ENCODE measurements around the gene STAMBP.
"Not testable (repeated sequence)": the region's sequence is repeated elsewhere in the genome, so short reads cannot be mapped to it uniquely, and the experiment has no call there.

The STAMBP gene

GRCh38 chr2:73837847-73838585 lies 9.3 kb downstream of the STAMBP start:
- DNase-seq (ENCODE audit: low read depth), result no peak

GRCh38 chr2:73838889-73839534 lies 10.3 kb downstream of the STAMBP start:
- DNase-seq (ENCODE audit: low read depth), result peak; percentile 21

- no peak for DNase-seq (ENCODE audit: low read depth)
Observed at GRCh38 chr2:73839653-73840411, 11.1 kb downstream of the STAMBP start.

GRCh38 chr2:73841912-73842738 lies 13.4 kb downstream of the STAMBP start:
- DNase-seq (ENCODE audit: low read depth), result no peak

GRCh38 chr2:73842739-73843019 lies 13.9 kb downstream of the STAMBP start:
- no peak for DNase-seq (ENCODE audit: low read depth)

GRCh38 chr2:73844087-73844486 lies 15.3 kb downstream of the STAMBP start:
- DNase-seq (ENCODE audit: low read depth), result no peak

GRCh38 chr2:73850009-73850408 lies 21.2 kb downstream of the STAMBP start:
- DNase-seq (ENCODE audit: low read depth), result no peak

- no peak for DNase-seq (ENCODE audit: low read depth)
Observed at GRCh38 chr2:73851274-73851673, 22.5 kb downstream of the STAMBP start.

- DNase-seq (ENCODE audit: low read depth), result peak; percentile 88
Observed at GRCh38 chr2:73852020-73852419, 23.3 kb downstream of the STAMBP start.

GRCh38 chr2:73855526-73855925 lies 26.8 kb downstream of the STAMBP start:
- peak; percentile 60 for DNase-seq (ENCODE audit: low read depth)

- DNase-seq (ENCODE audit: low read depth), result peak; percentile 99
Observed at GRCh38 chr2:73856214-73856613, 27.5 kb downstream of the STAMBP start.

- peak; percentile 86 for DNase-seq (ENCODE audit: low read depth)
Observed at GRCh38 chr2:73859721-73860586, 31.2 kb downstream of the STAMBP start.

GRCh38 chr2:73862987-73863386 lies 34.2 kb downstream of the STAMBP start:
- no peak for DNase-seq (ENCODE audit: low read depth)

- no peak for DNase-seq (ENCODE audit: low read depth)
Observed at GRCh38 chr2:73868204-73868978, 39.6 kb downstream of the STAMBP start.

GRCh38 chr2:73870084-73870483 lies 41.3 kb downstream of the STAMBP start:
- peak; percentile 31 for DNase-seq (ENCODE audit: low read depth)

- no peak for DNase-seq (ENCODE audit: low read depth)
Observed at GRCh38 chr2:73877071-73877802, 48.5 kb downstream of the STAMBP start.

GRCh38 chr2:73877984-73878383 lies 49.2 kb downstream of the STAMBP start:
- DNase-seq (ENCODE audit: low read depth), result not testable (repeated sequence)

- DNase-seq (ENCODE audit: low read depth), result no peak
Observed at GRCh38 chr2:73885406-73885805, 56.6 kb downstream of the STAMBP start.

GRCh38 chr2:73886357-73886756 lies 57.6 kb downstream of the STAMBP start:
- DNase-seq (ENCODE audit: low read depth), result no peak
